HFFc6 (cell line): ENCODE results near the gene SLC18A2. TPM values are rescaled to one million over a fixed set of nuclear protein-coding genes. Genes with fewer than 3 reads are reported as not detected.

ENCODE experiments used
- DNase-seq: peaks from one replicate; pipeline ENCODE4 v3.0.0-alpha.2; 2018
- H3K27ac Mint-ChIP-seq: 2 replicates; pipeline ENCODE4 v1.8.0; 2020; ENCODE audit warnings: mild to moderate bottlenecking, mixed read lengths
- H3K27me3 Mint-ChIP-seq: 2 replicates; pipeline ENCODE4 v1.8.0; 2021; ENCODE audit warnings: mild to moderate bottlenecking, moderate library complexity, mixed read lengths; ENCODE audit not compliant: insufficient read depth
- H3K36me3 Mint-ChIP-seq: 2 replicates; pipeline ENCODE4 v1.8.0; 2021; ENCODE audit warnings: low read depth, mixed read lengths
- H3K4me1 Mint-ChIP-seq: 2 replicates; pipeline ENCODE4 v1.8.0; 2020; ENCODE audit warnings: low read depth, mixed read lengths
- H3K4me3 Mint-ChIP-seq: 2 replicates; pipeline ENCODE4 v1.8.0; 2020; ENCODE audit warnings: mild to moderate bottlenecking, moderate library complexity, mixed read lengths
- H3K9me3 Mint-ChIP-seq: 2 replicates; pipeline ENCODE4 v1.8.0; 2020; ENCODE audit warnings: mild to moderate bottlenecking, mixed read lengths
- CTCF ChIP-seq: fragments of 200-600 bp; sonication (generic); IDR thresholded peaks from 2 replicates; pipeline ENCODE4 v1.5.0; 2021; ENCODE audit warnings: antibody characterized with exemption, mild to moderate bottlenecking
- total RNA-seq, 6 experiments: library from RNA; stranded (reverse); fragmentation: NEBNext Ultra II Directional; extraction: Animal tissue kit (Norgen Biotek cat#: 25700); gene quantifications; 2 replicates in 1 of 6; 3 replicates in 5 of 6; pipeline ENCODE4 v1.2.3, GENCODE V29; 2021

Gene SLC18A2
- total RNA-seq, 6 experiments from 2014 or later, result not detected

- no peaks in the 10 kb centered on the region for H3K4me1 Mint-ChIP-seq
- DNase-seq, result no peak
- H3K27me3 Mint-ChIP-seq, result peaks cover 26% of the 10 kb centered on the region
- no peak for TF ChIP-seq CTCF
- H3K27ac Mint-ChIP-seq, result no peak overlapping the region
- peak overlapping the region; percentile 78 for H3K4me3 Mint-ChIP-seq
- peaks cover under 1% of the 10 kb centered on the region; the same call in 1 of the 2 replicates for H3K9me3 Mint-ChIP-seq
- no peaks in the 10 kb centered on the region for H3K36me3 Mint-ChIP-seq
These were observed 23.6 kb upstream of the SLC18A2 start for GRCh38 chr10:117217196-117217761.

DNA sequence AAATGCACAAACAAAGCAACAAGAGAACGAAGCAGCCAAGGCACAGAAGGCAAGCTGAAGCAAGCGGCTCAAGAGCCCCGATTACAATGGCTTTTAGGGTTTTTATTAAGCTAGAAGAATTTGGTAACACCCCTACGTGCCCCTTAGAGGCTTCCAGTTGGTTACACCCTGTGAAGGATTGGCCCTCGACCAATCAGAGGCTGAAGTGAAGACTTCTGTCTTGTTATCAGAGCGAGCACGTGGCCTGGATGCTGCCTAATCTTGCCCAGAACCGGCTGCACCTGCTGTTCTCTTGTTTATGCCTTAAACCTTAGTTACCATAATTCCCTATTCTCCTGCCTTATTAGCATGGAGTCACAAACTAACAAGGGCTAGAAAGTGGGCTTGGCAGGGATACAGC, 22.3 kb upstream of the SLC18A2 start:
- DNase-seq, result no peak
- Mint-ChIP-seq H3K36me3 (no peaks in the 10 kb centered on the region), H3K9me3 (no peaks in the 10 kb centered on the region), H3K4me1 (no peaks in the 10 kb centered on the region), H3K27ac (no peak overlapping the region), H3K27me3 (peaks cover 20% of the 10 kb centered on the region), H3K4me3 (no peak overlapping the region)
- TF ChIP-seq CTCF, result no peak

DNA sequence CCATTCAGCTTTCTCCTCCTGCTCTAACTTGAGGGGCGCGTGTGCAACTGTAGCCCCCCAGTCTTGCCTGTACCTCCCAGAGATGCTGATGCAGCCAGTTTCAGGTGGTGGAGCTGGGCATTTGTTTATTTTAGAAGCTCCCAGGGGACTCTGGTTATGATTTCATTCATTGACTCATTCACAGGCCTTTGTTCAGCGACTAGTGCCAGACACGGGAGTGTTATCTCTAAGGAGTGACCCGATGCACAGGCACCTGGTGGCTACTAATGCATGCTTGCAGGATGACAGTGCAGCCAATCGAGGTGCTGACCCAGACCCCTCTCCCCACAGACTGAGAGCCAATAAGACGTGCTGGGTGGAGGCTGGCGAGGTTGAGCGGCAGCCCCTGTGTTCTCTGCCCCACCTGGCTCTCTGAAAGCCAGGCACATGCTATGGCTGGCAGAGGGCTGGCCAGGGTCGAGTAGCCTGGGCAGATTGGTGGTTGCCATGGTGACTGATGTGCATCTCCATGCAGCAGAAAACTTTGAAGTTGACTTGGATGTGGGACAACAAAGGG, 19.7 kb upstream of the SLC18A2 start:
- Mint-ChIP-seq H3K4me1 (no peaks in the 10 kb centered on the region), H3K27ac (no peak overlapping the region), H3K27me3 (peaks cover 17% of the 10 kb centered on the region), H3K4me3 (no peak overlapping the region), H3K9me3 (no peaks in the 10 kb centered on the region), H3K36me3 (no peaks in the 10 kb centered on the region)
- TF ChIP-seq CTCF, result no peak
- no peak for DNase-seq

DNA sequence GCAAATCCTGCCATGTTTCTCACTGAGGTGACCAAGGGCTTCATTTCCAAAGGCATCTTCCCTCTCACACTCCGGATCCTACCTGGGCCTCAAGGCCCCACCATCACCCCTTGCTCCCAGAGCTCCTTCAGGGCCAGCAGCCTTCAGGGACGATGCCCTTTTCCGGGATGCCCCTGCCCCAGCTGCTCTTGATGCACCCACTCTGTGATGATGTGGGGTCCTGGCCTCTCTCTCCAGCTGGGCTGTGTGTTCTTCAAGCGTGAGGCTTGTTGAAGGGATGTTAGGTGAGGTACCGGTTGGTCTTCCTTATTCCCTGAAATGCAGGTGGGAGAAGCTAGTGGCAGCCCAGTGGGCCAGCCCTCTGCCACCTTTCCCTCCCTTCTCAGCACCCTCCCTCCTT, 18.4 kb upstream of the SLC18A2 start:
- H3K4me3 Mint-ChIP-seq, result no peak overlapping the region
- H3K4me1 Mint-ChIP-seq, result no peaks in the 10 kb centered on the region
- no peak for DNase-seq
- peaks cover 17% of the 10 kb centered on the region for H3K27me3 Mint-ChIP-seq
- no peaks in the 10 kb centered on the region for H3K36me3 Mint-ChIP-seq
- TF ChIP-seq CTCF, result no peak
- H3K27ac Mint-ChIP-seq, result no peak overlapping the region
- no peaks in the 10 kb centered on the region for H3K9me3 Mint-ChIP-seq

- no peaks in the 10 kb centered on the region for H3K9me3 Mint-ChIP-seq
- DNase-seq, result no peak
- TF ChIP-seq CTCF, result no peak
- peaks cover 17% of the 10 kb centered on the region for H3K27me3 Mint-ChIP-seq
- H3K4me3 Mint-ChIP-seq, result no peak overlapping the region
- H3K4me1 Mint-ChIP-seq, result no peaks in the 10 kb centered on the region
- no peak overlapping the region for H3K27ac Mint-ChIP-seq
- H3K36me3 Mint-ChIP-seq, result no peaks in the 10 kb centered on the region
These were observed 17.8 kb upstream of the SLC18A2 start for GRCh38 chr10:117222976-117223692.
